Measurements from ENCODE around the gene MPEG1.

Gene MPEG1

GRCh38 chr11:59254286-59254685 is 41.6 kb upstream of the MPEG1 start:
- no peak for DNase-seq (ENCODE audit: low read depth)
- H3K4me3 ChIP-seq (replicated peaks; ENCODE audit: low read depth, low read length): no peak overlapping the region

DNA sequence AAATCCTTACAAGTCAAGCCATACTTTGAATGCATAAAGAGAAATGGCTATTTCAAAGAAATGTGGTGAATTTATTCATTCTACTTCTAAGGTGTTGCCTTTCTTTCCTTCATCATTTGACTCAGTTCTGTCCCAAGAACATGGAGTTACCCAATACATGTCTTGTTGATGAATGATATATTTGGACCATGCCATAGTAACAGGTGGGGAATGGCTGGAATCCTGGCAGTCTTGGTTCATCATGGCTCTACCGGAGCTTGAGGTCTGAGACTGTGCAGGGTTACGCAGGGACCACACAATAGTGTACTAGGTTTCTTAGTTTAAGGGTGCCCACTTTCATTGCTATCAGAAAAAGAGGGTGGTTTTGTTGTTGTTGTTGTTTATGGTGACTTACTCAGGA is 40.3 kb upstream of the MPEG1 start:
- no peak for DNase-seq (ENCODE audit: low read depth)
- H3K4me3 ChIP-seq (replicated peaks; ENCODE audit: low read depth, low read length): no peak overlapping the region
- TF ChIP-seq CTCF (IDR thresholded peaks at IDR 0.05; ENCODE audit: low read length, missing control alignments): no peak

More at GRCh38 chr11:59254286-59254685, 41.6 kb upstream of the MPEG1 start:
- TF ChIP-seq CTCF (IDR thresholded peaks at IDR 0.05; ENCODE audit: low read length, missing control alignments): no peak

GRCh38 chr11:59249535-59249934 is 36.8 kb upstream of the MPEG1 start:
- no peak overlapping the region for H3K4me3 ChIP-seq (replicated peaks; ENCODE audit: low read depth, low read length)
- DNase-seq (ENCODE audit: low read depth): no peak

GRCh38 chr11:59247531-59248227 is 35.0 kb upstream of the MPEG1 start:
- H3K4me3 ChIP-seq (replicated peaks; ENCODE audit: low read depth, low read length): no peak overlapping the region
- peak; percentile 55 for DNase-seq (ENCODE audit: low read depth)
- no peak for TF ChIP-seq CTCF (IDR thresholded peaks at IDR 0.05; ENCODE audit: low read length, missing control alignments)

More at GRCh38 chr11:59249535-59249934, 36.8 kb upstream of the MPEG1 start:
- no peak for TF ChIP-seq CTCF (IDR thresholded peaks at IDR 0.05; ENCODE audit: low read length, missing control alignments)

- no peak for TF ChIP-seq CTCF (IDR thresholded peaks at IDR 0.05; ENCODE audit: low read length, missing control alignments)
- no peak overlapping the region for H3K4me3 ChIP-seq (replicated peaks; ENCODE audit: low read depth, low read length)
- no peak for DNase-seq (ENCODE audit: low read depth)
Measured at GRCh38 chr11:59243633-59244032, 30.9 kb upstream of the MPEG1 start.

DNA sequence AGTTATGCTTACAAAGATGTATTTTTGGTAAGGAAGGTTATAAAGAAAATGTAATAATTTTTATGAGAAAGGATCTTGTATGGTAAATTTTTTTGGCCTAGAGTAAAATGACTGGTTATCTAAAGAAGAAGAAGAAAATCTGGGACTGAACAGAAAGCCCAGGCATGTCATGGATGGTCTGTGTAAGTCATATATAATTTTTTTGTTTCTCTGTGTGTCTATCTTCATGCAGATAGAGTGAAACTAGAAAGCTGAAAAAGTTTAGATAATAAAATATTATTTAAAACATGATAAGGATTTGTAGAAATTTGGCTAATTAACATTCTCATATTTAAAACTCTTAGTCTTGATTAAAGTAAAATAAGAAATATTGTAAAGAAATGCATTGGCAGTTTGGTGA is 27.6 kb upstream of the MPEG1 start:
- DNase-seq (ENCODE audit: low read depth): no peak
- H3K4me3 ChIP-seq (replicated peaks; ENCODE audit: low read depth, low read length): no peak overlapping the region
- TF ChIP-seq CTCF (IDR thresholded peaks at IDR 0.05; ENCODE audit: low read length, missing control alignments): no peak

GRCh38 chr11:59226396-59226795 is 13.7 kb upstream of the MPEG1 start:
- DNase-seq (ENCODE audit: low read depth): peak; percentile 27
- H3K4me3 ChIP-seq (replicated peaks; ENCODE audit: low read depth, low read length): no peak overlapping the region
- TF ChIP-seq CTCF (IDR thresholded peaks at IDR 0.05; ENCODE audit: low read length, missing control alignments): no peak

All from fibroblast of pulmonary artery (primary cell).